Measurements from ENCODE around the gene MECR. TPM values are rescaled to one million over a fixed set of nuclear protein-coding genes. Genes with fewer than 3 reads are reported as not detected.
A peak's percentile ranks its signal among the peaks of the same experiment; 100 is the strongest.

The MECR gene
- total RNA-seq, 1 donor from 2014 or later = 22.5 TPM

GRCh38 chr1:29275435-29275834, 44.7 kb upstream of the MECR start:
- Mint-ChIP-seq H3K4me3 (ENCODE audit: unreplicated experiment) (no peak overlapping the region), H3K27ac (ENCODE audit: unreplicated experiment) (no peak overlapping the region), H3K27me3 (ENCODE audit: unreplicated experiment) (no peaks in the 10 kb centered on the region), H3K36me3 (ENCODE audit: unreplicated experiment) (no peaks in the 10 kb centered on the region), H3K9me3 (ENCODE audit: unreplicated experiment) (no peaks in the 10 kb centered on the region), H3K4me1 (ENCODE audit: unreplicated experiment) (peaks cover 24% of the 10 kb centered on the region)
- TF ChIP-seq CTCF (IDR thresholded peaks at IDR 0.05) = no peak
- no peak for DNase-seq (ENCODE audit: extremely low spot score, unreplicated experiment)

GRCh38 chr1:29272147-29272907, 41.6 kb upstream of the MECR start:
- peaks cover 14% of the 10 kb centered on the region for H3K27me3 Mint-ChIP-seq (ENCODE audit: unreplicated experiment)
- H3K4me1 Mint-ChIP-seq (ENCODE audit: unreplicated experiment) = peaks cover 27% of the 10 kb centered on the region
- peak overlapping the region; percentile 55 for H3K27ac Mint-ChIP-seq (ENCODE audit: unreplicated experiment)
- no peak for TF ChIP-seq CTCF (IDR thresholded peaks at IDR 0.05)
- no peak for DNase-seq (ENCODE audit: extremely low spot score, unreplicated experiment)
- H3K4me3 Mint-ChIP-seq (ENCODE audit: unreplicated experiment) = peak overlapping the region; percentile 38
- peaks cover 1% of the 10 kb centered on the region for H3K36me3 Mint-ChIP-seq (ENCODE audit: unreplicated experiment)
- no peaks in the 10 kb centered on the region for H3K9me3 Mint-ChIP-seq (ENCODE audit: unreplicated experiment)

GRCh38 chr1:29271724-29272123, 41.0 kb upstream of the MECR start:
- Mint-ChIP-seq H3K27me3 (ENCODE audit: unreplicated experiment) (peaks cover 16% of the 10 kb centered on the region), H3K4me3 (ENCODE audit: unreplicated experiment) (peak overlapping the region; percentile 38), H3K9me3 (ENCODE audit: unreplicated experiment) (no peaks in the 10 kb centered on the region), H3K36me3 (ENCODE audit: unreplicated experiment) (peaks cover 2% of the 10 kb centered on the region), H3K4me1 (ENCODE audit: unreplicated experiment) (peaks cover 27% of the 10 kb centered on the region), H3K27ac (ENCODE audit: unreplicated experiment) (peak overlapping the region; percentile 55)
- DNase-seq (ENCODE audit: extremely low spot score, unreplicated experiment) = no peak
- no peak for TF ChIP-seq CTCF (IDR thresholded peaks at IDR 0.05)

GRCh38 chr1:29270929-29271521, 40.3 kb upstream of the MECR start:
- peaks cover 16% of the 10 kb centered on the region for H3K27me3 Mint-ChIP-seq (ENCODE audit: unreplicated experiment)
- no peak overlapping the region for H3K27ac Mint-ChIP-seq (ENCODE audit: unreplicated experiment)
- H3K4me3 Mint-ChIP-seq (ENCODE audit: unreplicated experiment) = no peak overlapping the region
- DNase-seq (ENCODE audit: extremely low spot score, unreplicated experiment) = no peak
- H3K36me3 Mint-ChIP-seq (ENCODE audit: unreplicated experiment) = peaks cover 2% of the 10 kb centered on the region
- peaks cover 27% of the 10 kb centered on the region for H3K4me1 Mint-ChIP-seq (ENCODE audit: unreplicated experiment)
- no peak for TF ChIP-seq CTCF (IDR thresholded peaks at IDR 0.05)
- H3K9me3 Mint-ChIP-seq (ENCODE audit: unreplicated experiment) = no peaks in the 10 kb centered on the region

- Mint-ChIP-seq H3K27me3 (ENCODE audit: unreplicated experiment) (peaks cover 16% of the 10 kb centered on the region), H3K36me3 (ENCODE audit: unreplicated experiment) (peaks cover 2% of the 10 kb centered on the region), H3K4me3 (ENCODE audit: unreplicated experiment) (no peak overlapping the region), H3K9me3 (ENCODE audit: unreplicated experiment) (no peaks in the 10 kb centered on the region), H3K4me1 (ENCODE audit: unreplicated experiment) (peaks cover 30% of the 10 kb centered on the region), H3K27ac (ENCODE audit: unreplicated experiment) (no peak overlapping the region)
- DNase-seq (ENCODE audit: extremely low spot score, unreplicated experiment) = no peak
- TF ChIP-seq CTCF (IDR thresholded peaks at IDR 0.05) = no peak
These were observed 38.6 kb upstream of the MECR start for GRCh38 chr1:29269382-29269781.

Data from osteocyte (in vitro differentiated cells).